Measurements from ENCODE around the gene HOXA3. TPM values are rescaled to one million over a fixed set of nuclear protein-coding genes. Genes with fewer than 3 reads are reported as not detected.

HOXA3 gene
- total RNA-seq, 1 experiment from 2014 or later = 12.0 TPM

- Histone ChIP-seq H3K9me3 (replicated peaks) (no peaks in the 10 kb centered on the region), H3K27ac (peak within 1 kb of the TSS; percentile 73), H3K4me3 (peak within 1 kb of the TSS; percentile 71), H3K36me3 (no peaks in the 10 kb centered on the region), H3K4me1 (peaks cover 25% of the 10 kb centered on the region), H3K27me3 (no peaks in the 10 kb centered on the region)
- peak; percentile 90 to 92 for DNase-seq
Measured at GRCh38 chr7:27130540-27131389, 21.6 kb downstream of the HOXA3 start, which contains the start of gene HOXA4. TSS of gene HOXA4 (minus strand) at chr7:27130757. CDS start at chr7:27130733, 24 bp downstream.

GRCh38 chr7:27129729-27130539, 22.4 kb downstream of the HOXA3 start:
- Histone ChIP-seq H3K4me3 (peak overlapping the region; percentile 71), H3K9me3 (replicated peaks) (no peaks in the 10 kb centered on the region), H3K27me3 (no peaks in the 10 kb centered on the region), H3K27ac (peak overlapping the region; percentile 44; the same call in 1 of the 2 replicates), H3K4me1 (peaks cover 19% of the 10 kb centered on the region), H3K36me3 (no peaks in the 10 kb centered on the region)
- DNase-seq = peak; percentile 43 to 49

- Histone ChIP-seq H3K9me3 (replicated peaks) (no peaks in the 10 kb centered on the region), H3K36me3 (no peaks in the 10 kb centered on the region), H3K4me3 (peak overlapping the region; percentile 71), H3K27ac (peak overlapping the region; percentile 44; the same call in 1 of the 2 replicates), H3K27me3 (no peaks in the 10 kb centered on the region), H3K4me1 (peaks cover 19% of the 10 kb centered on the region)
- no peak for DNase-seq
Measured at GRCh38 chr7:27128776-27129728, 23.3 kb downstream of the HOXA3 start.

- H3K9me3 ChIP-seq (replicated peaks) = no peaks in the 10 kb centered on the region
- peak overlapping the region; percentile 15; the same call in 1 of the 2 replicates for H3K27ac ChIP-seq
- peak; percentile 64 to 87 for DNase-seq
- peaks cover 17% of the 10 kb centered on the region for H3K4me1 ChIP-seq
- no peak overlapping the region for H3K4me3 ChIP-seq
- no peaks in the 10 kb centered on the region for H3K36me3 ChIP-seq
- H3K27me3 ChIP-seq = no peaks in the 10 kb centered on the region
Measured at GRCh38 chr7:27128034-27128433, 24.3 kb downstream of the HOXA3 start.

GRCh38 chr7:27126596-27127327, 25.6 kb downstream of the HOXA3 start:
- Histone ChIP-seq H3K4me3 (no peak overlapping the region), H3K4me1 (peaks cover 16% of the 10 kb centered on the region), H3K36me3 (no peaks in the 10 kb centered on the region), H3K27me3 (no peaks in the 10 kb centered on the region), H3K27ac (no peak overlapping the region), H3K9me3 (replicated peaks) (no peaks in the 10 kb centered on the region)
- no peak for DNase-seq

GRCh38 chr7:27125986-27126394, 26.4 kb downstream of the HOXA3 start:
- no peak for DNase-seq

GRCh38 chr7:27124902-27125689, 27.3 kb downstream of the HOXA3 start:
- DNase-seq = no peak
- no peaks in the 10 kb centered on the region for H3K9me3 ChIP-seq (replicated peaks)
- no peak overlapping the region for H3K27ac ChIP-seq
- H3K36me3 ChIP-seq = no peaks in the 10 kb centered on the region
- no peak overlapping the region for H3K4me3 ChIP-seq
- H3K4me1 ChIP-seq = peaks cover 16% of the 10 kb centered on the region
- no peaks in the 10 kb centered on the region for H3K27me3 ChIP-seq

More at GRCh38 chr7:27125986-27126394, 26.4 kb downstream of the HOXA3 start:
- no peak overlapping the region for H3K4me3 ChIP-seq
- peaks cover 16% of the 10 kb centered on the region for H3K4me1 ChIP-seq
- H3K36me3 ChIP-seq = no peaks in the 10 kb centered on the region
- H3K9me3 ChIP-seq (replicated peaks) = no peaks in the 10 kb centered on the region
- H3K27me3 ChIP-seq = no peaks in the 10 kb centered on the region
- no peak overlapping the region for H3K27ac ChIP-seq

- Histone ChIP-seq H3K4me3 (no peak overlapping the region), H3K36me3 (no peaks in the 10 kb centered on the region), H3K4me1 (peaks cover 16% of the 10 kb centered on the region), H3K9me3 (replicated peaks) (no peaks in the 10 kb centered on the region), H3K27me3 (no peaks in the 10 kb centered on the region), H3K27ac (no peak overlapping the region)
- no peak for DNase-seq
Measured at GRCh38 chr7:27124096-27124901, 28.1 kb downstream of the HOXA3 start.

- Histone ChIP-seq H3K27me3 (no peaks in the 10 kb centered on the region), H3K9me3 (replicated peaks) (no peaks in the 10 kb centered on the region), H3K36me3 (no peaks in the 10 kb centered on the region), H3K27ac (peak overlapping the region; percentile 6; the same call in 1 of the 2 replicates), H3K4me1 (peaks cover 13% of the 10 kb centered on the region), H3K4me3 (no peak overlapping the region)
- no peak for DNase-seq
Measured at GRCh38 chr7:27123477-27124053, 28.8 kb downstream of the HOXA3 start.

GRCh38 chr7:27123007-27123476, 29.3 kb downstream of the HOXA3 start:
- H3K27ac ChIP-seq = peak overlapping the region; percentile 6; the same call in 1 of the 2 replicates
- H3K4me3 ChIP-seq = no peak overlapping the region
- no peaks in the 10 kb centered on the region for H3K27me3 ChIP-seq
- no peaks in the 10 kb centered on the region for H3K36me3 ChIP-seq
- peak; percentile 54 to 77 for DNase-seq
- peaks cover 8% of the 10 kb centered on the region for H3K4me1 ChIP-seq
- H3K9me3 ChIP-seq (replicated peaks) = no peaks in the 10 kb centered on the region

- Histone ChIP-seq H3K27me3 (no peaks in the 10 kb centered on the region), H3K36me3 (no peaks in the 10 kb centered on the region), H3K9me3 (replicated peaks) (no peaks in the 10 kb centered on the region), H3K4me1 (0 out of 2 replicates have a peak, but pooled peaks cover under 1% of the 10 kb centered on the region), H3K27ac (peak overlapping the region; percentile 6; the same call in 1 of the 2 replicates), H3K4me3 (no peak overlapping the region)
- DNase-seq = no peak
Measured at GRCh38 chr7:27122077-27122910, 30.1 kb downstream of the HOXA3 start.
